ENCODE measurements around the gene ADAMTS10. TPM values are rescaled to one million over a fixed set of nuclear protein-coding genes. Genes with fewer than 3 reads are reported as not detected.

ADAMTS10 gene
- total RNA-seq, 4 donors from 2014 or later = 7.6 to 20.9 (median 14.7) TPM

- no peak for DNase-seq
- intact Hi-C loops (cut with DNase I) = no loop called here
- no peak overlapping the region for H3K4me3 ChIP-seq (replicated peaks in 1 of 3)
- no peak overlapping the region for H3K27ac ChIP-seq
- no peak for TF ChIP-seq CTCF (IDR thresholded peaks at IDR 0.05)
- no peak for TF ChIP-seq POLR2A (IDR thresholded peaks at IDR 0.05)
- no peaks in the 10 kb centered on the region for H3K27me3 ChIP-seq
- H3K4me1 ChIP-seq = no peaks in the 10 kb centered on the region
- H3K36me3 ChIP-seq = no peaks in the 10 kb centered on the region
- 90 to 96% methylated on average over 2 to 15 of the region's 15 CpGs for WGBS, 2 donors
- H3K9me3 ChIP-seq = no peaks in the 10 kb centered on the region
Observed at GRCh38 chr19:8550070-8550469, 60.4 kb downstream of the ADAMTS10 start.

- 97 to 99% methylated on average over 8 of the region's 8 CpGs for WGBS, 2 donors
- Histone ChIP-seq H3K27ac (no peak overlapping the region), H3K9me3 (no peaks in the 10 kb centered on the region), H3K4me1 (no peaks in the 10 kb centered on the region), H3K36me3 (no peaks in the 10 kb centered on the region), H3K27me3 (no peaks in the 10 kb centered on the region), H3K4me3 (replicated peaks in 1 of 3) (no peak overlapping the region)
- no peak for TF ChIP-seq POLR2A (IDR thresholded peaks at IDR 0.05)
- TF ChIP-seq CTCF (IDR thresholded peaks at IDR 0.05) = no peak
- intact Hi-C loops (cut with DNase I) = no loop called here
- no peak for DNase-seq
Observed at GRCh38 chr19:8545743-8546142, 64.8 kb downstream of the ADAMTS10 start.

GRCh38 chr19:8544168-8544567 is 66.3 kb downstream of the ADAMTS10 start:
- 95 to 97% methylated on average over 14 to 19 of the region's 20 CpGs for WGBS, 2 donors
- DNase-seq = no peak
- intact Hi-C loops (cut with DNase I) = no loop called here
- H3K36me3 ChIP-seq = no peaks in the 10 kb centered on the region
- no peak overlapping the region for H3K27ac ChIP-seq
- no peak overlapping the region for H3K4me3 ChIP-seq (replicated peaks in 1 of 3)
- TF ChIP-seq CTCF (IDR thresholded peaks at IDR 0.05) (no peak), POLR2A (IDR thresholded peaks at IDR 0.05) (no peak)
- no peaks in the 10 kb centered on the region for H3K27me3 ChIP-seq
- no peaks in the 10 kb centered on the region for H3K9me3 ChIP-seq
- no peaks in the 10 kb centered on the region for H3K4me1 ChIP-seq

- TF ChIP-seq POLR2A (IDR thresholded peaks at IDR 0.05) (no peak), CTCF (IDR thresholded peaks at IDR 0.05) (no peak)
- intact Hi-C loops (cut with DNase I) = no loop called here
Observed at GRCh38 chr19:8539621-8540149, 70.8 kb downstream of the ADAMTS10 start.

GRCh38 chr19:8537099-8537498 is 73.4 kb downstream of the ADAMTS10 start:
- no peak overlapping the region for H3K4me3 ChIP-seq (replicated peaks in 1 of 3)
- H3K9me3 ChIP-seq = no peaks in the 10 kb centered on the region
- no peaks in the 10 kb centered on the region for H3K36me3 ChIP-seq
- TF ChIP-seq POLR2A (IDR thresholded peaks at IDR 0.05) = no peak
- TF ChIP-seq CTCF (IDR thresholded peaks at IDR 0.05) = no peak
- intact Hi-C loops (cut with DNase I) = no loop called here
- DNase-seq = no peak
- no peak overlapping the region for H3K27ac ChIP-seq
- H3K27me3 ChIP-seq = no peaks in the 10 kb centered on the region
- 86 to 88% methylated on average over 3 of the region's 3 CpGs for WGBS, 2 donors
- H3K4me1 ChIP-seq = no peaks in the 10 kb centered on the region

More at GRCh38 chr19:8539621-8540149, 70.8 kb downstream of the ADAMTS10 start:
- no peak overlapping the region for H3K27ac ChIP-seq
- H3K36me3 ChIP-seq = no peaks in the 10 kb centered on the region
- WGBS, 2 donors = 92 to 95% methylated on average over 12 of the region's 12 CpGs
- H3K27me3 ChIP-seq = no peaks in the 10 kb centered on the region
- no peaks in the 10 kb centered on the region for H3K4me1 ChIP-seq
- no peak for DNase-seq
- no peak overlapping the region for H3K4me3 ChIP-seq (replicated peaks in 1 of 3)
- H3K9me3 ChIP-seq = no peaks in the 10 kb centered on the region
